HAP-1 (cell line): ENCODE data around the gene HIVEP1.

Experiments used
- DNase-seq, 2 experiments: peaks; one replicate each; pipeline ENCODE4 v3.0.0-alpha.2; 2016 to 2020; ENCODE audit warnings: low spot score in 2 of 2
- H3K27me3 ChIP-seq: fragments of 250-450 bp; sonication (Bioruptor Pico); 2 replicates; pipeline ENCODE4 v1.5.1; 2020; ENCODE audit warnings: low read depth, mild to moderate bottlenecking, moderate library complexity
- H3K36me3 ChIP-seq: fragments of 250-450 bp; sonication (Bioruptor Pico); replicated peaks from 2 replicates; pipeline ENCODE4 v1.5.1; 2020; ENCODE audit warnings: mild to moderate bottlenecking
- H3K4me1 ChIP-seq: fragments of 250-450 bp; sonication (Bioruptor Pico); 2 replicates; pipeline ENCODE4 v1.5.1; 2020; ENCODE audit warnings: mild to moderate bottlenecking
- H3K4me3 ChIP-seq: fragments of 250-450 bp; sonication (Bioruptor Pico); 2 replicates; pipeline ENCODE4 v1.5.1; 2020; ENCODE audit warnings: mild to moderate bottlenecking, moderate library complexity
- H3K9me3 ChIP-seq: fragments of 250-450 bp; sonication (Bioruptor Pico); 2 replicates; pipeline ENCODE4 v1.5.1; 2020; ENCODE audit warnings: mild to moderate bottlenecking, moderate library complexity
- in situ Hi-C: fragments of 300-500 bp; cut with MboI; formaldehyde crosslinking; loops from 3 replicates; pipeline ENCODE4 v1.14.3; 2020; ENCODE audit warnings: low sequenced_read_pairs, inconsistent platforms, mixed read lengths

Gene HIVEP1

GRCh38 chr6:12014873-12015149 is 2.7 kb downstream of the HIVEP1 start:
- in situ Hi-C loops = no loop called here
- no peak overlapping the region for H3K4me3 ChIP-seq
- peaks cover 4% of the 10 kb centered on the region; the same call in 1 of the 2 replicates for H3K4me1 ChIP-seq
- no peak for DNase-seq
- H3K27me3 ChIP-seq = no peaks in the 10 kb centered on the region
- H3K36me3 ChIP-seq = peaks cover 9% of the 10 kb centered on the region; the same call in 1 of the 2 replicates
- no peaks in the 10 kb centered on the region for H3K9me3 ChIP-seq

GRCh38 chr6:12017263-12017662 is 5.2 kb downstream of the HIVEP1 start:
- Histone ChIP-seq H3K27me3 (no peaks in the 10 kb centered on the region), H3K4me1 (no peaks in the 10 kb centered on the region), H3K9me3 (no peaks in the 10 kb centered on the region), H3K36me3 (peaks cover 9% of the 10 kb centered on the region; the same call in 1 of the 2 replicates), H3K4me3 (no peak overlapping the region)
- in situ Hi-C loops = no loop called here
- DNase-seq = no peak

- peaks cover 4% of the 10 kb centered on the region; the same call in 1 of the 2 replicates for H3K4me1 ChIP-seq
- in situ Hi-C loops = no loop called here
These were observed 5.8 kb downstream of the HIVEP1 start for GRCh38 chr6:12017876-12018401.

GRCh38 chr6:12020187-12020791 is 8.2 kb downstream of the HIVEP1 start:
- DNase-seq = no peak
- no peaks in the 10 kb centered on the region for H3K27me3 ChIP-seq
- no peaks in the 10 kb centered on the region for H3K9me3 ChIP-seq
- peaks cover 4% of the 10 kb centered on the region; the same call in 1 of the 2 replicates for H3K4me1 ChIP-seq
- H3K4me3 ChIP-seq = no peak overlapping the region
- in situ Hi-C loops = no loop called here
- peaks cover 5% of the 10 kb centered on the region; the same call in 1 of the 2 replicates for H3K36me3 ChIP-seq

More at GRCh38 chr6:12017876-12018401, 5.8 kb downstream of the HIVEP1 start:
- Histone ChIP-seq H3K27me3 (no peaks in the 10 kb centered on the region), H3K36me3 (peaks cover 9% of the 10 kb centered on the region; the same call in 1 of the 2 replicates), H3K4me3 (no peak overlapping the region), H3K9me3 (no peaks in the 10 kb centered on the region)
- DNase-seq = no peak

- Histone ChIP-seq H3K36me3 (no peaks in the 10 kb centered on the region; the same call in 1 of the 2 replicates), H3K4me1 (peaks cover 4% of the 10 kb centered on the region; the same call in 1 of the 2 replicates)
- in situ Hi-C loops = no loop called here
These were observed 10.4 kb downstream of the HIVEP1 start for GRCh38 chr6:12022481-12022880.

GRCh38 chr6:12022953-12023388 is 10.9 kb downstream of the HIVEP1 start:
- Histone ChIP-seq H3K4me1 (peaks cover 4% of the 10 kb centered on the region; the same call in 1 of the 2 replicates), H3K36me3 (no peaks in the 10 kb centered on the region; the same call in 1 of the 2 replicates), H3K4me3 (no peak overlapping the region), H3K9me3 (no peaks in the 10 kb centered on the region), H3K27me3 (no peaks in the 10 kb centered on the region)
- in situ Hi-C loops = no loop called here
- DNase-seq = no peak

More at GRCh38 chr6:12022481-12022880, 10.4 kb downstream of the HIVEP1 start:
- no peak overlapping the region for H3K4me3 ChIP-seq
- DNase-seq = no peak
- no peaks in the 10 kb centered on the region for H3K9me3 ChIP-seq
- H3K27me3 ChIP-seq = no peaks in the 10 kb centered on the region

- no peaks in the 10 kb centered on the region for H3K27me3 ChIP-seq
- no peaks in the 10 kb centered on the region for H3K9me3 ChIP-seq
- peaks cover 3% of the 10 kb centered on the region for H3K36me3 ChIP-seq
- H3K4me3 ChIP-seq = no peak overlapping the region
- no peak for DNase-seq
- peaks cover 4% of the 10 kb centered on the region; the same call in 1 of the 2 replicates for H3K4me1 ChIP-seq
- in situ Hi-C loops = no loop called here
These were observed 12.1 kb downstream of the HIVEP1 start for GRCh38 chr6:12024216-12024615.

GRCh38 chr6:12024699-12025434 is 12.8 kb downstream of the HIVEP1 start:
- in situ Hi-C loops = no loop called here
- no peaks in the 10 kb centered on the region for H3K27me3 ChIP-seq
- DNase-seq = no peak

GRCh38 chr6:12026120-12026519 is 14.0 kb downstream of the HIVEP1 start:
- peaks cover 4% of the 10 kb centered on the region; the same call in 1 of the 2 replicates for H3K4me1 ChIP-seq
- no peaks in the 10 kb centered on the region for H3K27me3 ChIP-seq
- no peak overlapping the region for H3K4me3 ChIP-seq
- in situ Hi-C loops = no loop called here
- H3K9me3 ChIP-seq = no peaks in the 10 kb centered on the region
- no peak for DNase-seq
- H3K36me3 ChIP-seq = peaks cover 3% of the 10 kb centered on the region

More at GRCh38 chr6:12024699-12025434, 12.8 kb downstream of the HIVEP1 start:
- no peak overlapping the region for H3K4me3 ChIP-seq
- peaks cover 4% of the 10 kb centered on the region; the same call in 1 of the 2 replicates for H3K4me1 ChIP-seq
- peaks cover 3% of the 10 kb centered on the region for H3K36me3 ChIP-seq
- no peaks in the 10 kb centered on the region for H3K9me3 ChIP-seq

- Histone ChIP-seq H3K36me3 (peaks cover 3% of the 10 kb centered on the region), H3K27me3 (no peaks in the 10 kb centered on the region), H3K4me1 (peaks cover 4% of the 10 kb centered on the region; the same call in 1 of the 2 replicates), H3K4me3 (no peak overlapping the region), H3K9me3 (no peaks in the 10 kb centered on the region)
- in situ Hi-C loops = no loop called here
- no peak for DNase-seq
These were observed 14.7 kb downstream of the HIVEP1 start for GRCh38 chr6:12026833-12027232.

- Histone ChIP-seq H3K36me3 (peaks cover 3% of the 10 kb centered on the region), H3K4me3 (no peak overlapping the region), H3K4me1 (no peaks in the 10 kb centered on the region), H3K9me3 (no peaks in the 10 kb centered on the region), H3K27me3 (no peaks in the 10 kb centered on the region)
- no peak for DNase-seq
- in situ Hi-C loops = no loop called here
These were observed 16.1 kb downstream of the HIVEP1 start for GRCh38 chr6:12028213-12028612.

- Histone ChIP-seq H3K4me1 (no peaks in the 10 kb centered on the region), H3K9me3 (no peaks in the 10 kb centered on the region), H3K27me3 (no peaks in the 10 kb centered on the region), H3K4me3 (no peak overlapping the region), H3K36me3 (peaks cover 3% of the 10 kb centered on the region)
- in situ Hi-C loops = no loop called here
- no peak for DNase-seq
These were observed 18.0 kb downstream of the HIVEP1 start for GRCh38 chr6:12029979-12030737.

GRCh38 chr6:12030993-12031550 is 19.0 kb downstream of the HIVEP1 start:
- H3K27me3 ChIP-seq = no peaks in the 10 kb centered on the region
- no peaks in the 10 kb centered on the region for H3K9me3 ChIP-seq
- peaks cover 3% of the 10 kb centered on the region for H3K36me3 ChIP-seq
- H3K4me1 ChIP-seq = no peaks in the 10 kb centered on the region
- in situ Hi-C loops = no loop called here
- no peak overlapping the region for H3K4me3 ChIP-seq
- no peak for DNase-seq
